Astrocyte of the hippocampus (primary cell): ENCODE measurements around the gene PBLD.
"Not testable (repeated sequence)": the region's sequence is repeated elsewhere in the genome, so short reads cannot be mapped to it uniquely, and the experiment has no call there.

Source experiments
- DNase-seq: peaks from one replicate; pipeline ENCODE4 v3.0.0; 2011; ENCODE audit warnings: low read depth, low spot score

The PBLD gene

DNA sequence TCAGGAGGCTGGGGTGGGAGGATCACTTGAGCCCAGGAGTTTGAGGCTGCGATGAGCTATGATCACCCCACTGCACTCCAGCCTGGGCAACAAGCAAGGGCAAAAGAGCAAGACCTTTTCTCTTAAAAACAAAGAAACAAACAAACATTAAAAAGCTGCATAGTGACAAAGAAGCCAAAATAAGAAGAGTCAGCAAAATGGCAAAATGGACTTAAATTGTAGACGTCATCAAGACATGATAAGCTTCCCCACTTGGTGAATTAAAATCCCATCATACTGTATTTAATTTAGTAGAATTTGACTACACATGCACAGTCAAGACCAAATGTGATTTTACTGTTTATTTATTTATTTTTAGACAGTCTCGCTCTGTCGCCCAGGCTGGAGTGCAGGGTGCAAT lies 52.0 kb downstream of the PBLD start:
- DNase-seq = no peak

GRCh38 chr10:68278906-68279753 lies 53.6 kb downstream of the PBLD start:
- DNase-seq = not testable (repeated sequence)

DNA sequence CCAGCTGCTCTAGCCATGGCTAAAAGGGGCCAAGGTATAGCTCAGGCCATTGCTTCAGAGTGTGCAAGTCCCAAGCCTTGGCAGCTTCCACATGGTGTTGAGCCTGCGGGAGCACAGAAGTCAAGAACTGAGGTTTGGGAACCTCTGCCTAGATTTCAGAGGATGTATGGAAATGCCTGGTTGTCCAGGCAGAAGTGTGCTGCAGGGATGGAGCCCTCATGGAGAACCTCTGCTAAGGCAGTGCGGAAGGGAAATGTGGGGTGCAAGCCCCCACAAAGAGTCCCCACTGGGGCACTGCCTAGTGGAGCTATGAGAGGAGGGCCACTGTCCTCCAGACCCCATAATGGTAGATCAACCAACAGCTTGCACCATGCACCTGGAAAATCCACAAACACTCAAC lies 54.9 kb downstream of the PBLD start:
- not testable (repeated sequence) for DNase-seq

DNA sequence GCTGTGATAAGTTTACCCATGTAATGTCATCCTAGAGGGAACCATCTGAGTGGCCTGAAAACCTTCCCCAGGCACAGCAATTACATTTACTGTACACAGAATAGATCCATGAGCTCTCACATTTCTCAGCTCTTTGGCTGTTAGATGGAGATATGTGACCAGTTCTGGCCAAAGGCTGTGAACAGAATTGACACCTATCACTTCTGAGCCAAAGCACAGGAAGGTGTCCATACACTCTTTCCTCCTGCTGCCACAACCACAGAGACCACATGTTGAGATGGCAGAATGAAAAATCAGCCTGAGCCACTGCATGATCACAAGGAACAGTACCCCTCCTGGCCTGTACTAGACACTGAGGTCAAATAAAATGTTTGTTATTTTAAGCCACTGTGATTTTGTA lies 56.5 kb downstream of the PBLD start:
- DNase-seq = no peak

- no peak for DNase-seq
Measured at GRCh38 chr10:68275600-68276126, 57.1 kb downstream of the PBLD start.

GRCh38 chr10:68272833-68273232 lies 59.9 kb downstream of the PBLD start:
- DNase-seq = no peak

DNA sequence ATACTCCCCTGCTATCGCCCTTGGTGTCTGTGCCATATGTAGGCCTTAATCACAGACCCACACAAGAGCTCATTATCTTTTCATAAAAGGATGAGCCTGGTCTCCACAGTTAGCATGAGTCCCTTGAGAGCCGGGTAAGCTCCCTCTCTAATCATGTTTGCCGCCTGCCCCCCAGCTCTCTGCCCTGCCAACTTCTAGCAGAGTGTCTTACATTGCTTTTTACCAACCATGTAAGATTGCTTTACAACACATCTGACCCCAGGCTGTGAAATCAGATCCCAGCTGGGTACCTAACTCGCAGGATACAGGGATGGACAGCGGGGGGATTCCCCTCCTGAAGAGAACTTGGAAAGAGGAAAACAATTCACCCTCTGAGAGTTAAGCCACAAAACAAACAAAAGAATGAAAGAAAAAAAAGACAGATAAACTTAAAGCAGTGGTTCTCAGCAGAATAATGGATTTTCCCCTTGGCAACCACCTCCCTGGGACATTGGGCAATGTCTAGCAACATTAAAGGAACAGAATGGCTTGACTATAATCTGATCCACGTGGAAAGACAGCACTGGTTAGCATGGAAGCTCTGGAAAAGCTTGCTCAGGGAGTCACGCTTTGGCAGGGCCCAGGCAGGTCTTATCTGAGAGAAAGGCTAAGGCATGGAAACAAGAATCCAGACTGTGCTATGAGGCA lies 61.4 kb downstream of the PBLD start:
- peak; percentile 61 for DNase-seq

DNA sequence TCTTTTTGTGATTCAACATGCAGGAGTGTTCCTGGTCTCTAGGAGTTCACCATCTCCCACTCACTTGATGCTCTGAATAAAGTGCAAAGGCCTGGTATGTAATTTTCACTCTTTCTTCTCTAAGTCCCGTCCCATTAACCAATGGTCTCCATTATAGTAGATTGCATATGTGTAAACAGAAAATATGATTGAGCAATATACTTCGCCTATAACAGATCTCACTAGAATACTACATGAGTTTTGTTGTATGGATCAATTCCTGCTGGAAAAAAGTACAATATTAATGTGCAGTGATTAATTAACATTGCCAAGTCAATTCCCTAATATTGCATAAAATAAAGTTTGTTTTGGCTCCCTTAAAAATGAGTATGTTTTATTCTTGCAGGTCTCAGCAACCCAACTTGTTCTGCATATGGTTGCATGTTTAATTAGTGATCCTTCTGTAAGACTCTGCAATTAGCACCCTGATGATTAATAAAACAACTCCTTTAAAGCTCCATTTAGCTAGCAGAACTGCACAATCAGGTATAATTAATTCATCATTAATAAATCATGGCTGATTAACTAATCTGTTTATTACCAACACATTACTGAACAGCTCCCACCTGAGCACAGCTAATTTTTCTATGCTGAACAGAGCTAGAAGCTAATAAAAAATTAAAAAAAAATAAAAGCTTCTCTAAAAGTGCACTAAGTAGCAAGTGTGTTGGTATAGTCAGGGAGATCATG lies 63.0 kb downstream of the PBLD start:
- no peak for DNase-seq

DNA sequence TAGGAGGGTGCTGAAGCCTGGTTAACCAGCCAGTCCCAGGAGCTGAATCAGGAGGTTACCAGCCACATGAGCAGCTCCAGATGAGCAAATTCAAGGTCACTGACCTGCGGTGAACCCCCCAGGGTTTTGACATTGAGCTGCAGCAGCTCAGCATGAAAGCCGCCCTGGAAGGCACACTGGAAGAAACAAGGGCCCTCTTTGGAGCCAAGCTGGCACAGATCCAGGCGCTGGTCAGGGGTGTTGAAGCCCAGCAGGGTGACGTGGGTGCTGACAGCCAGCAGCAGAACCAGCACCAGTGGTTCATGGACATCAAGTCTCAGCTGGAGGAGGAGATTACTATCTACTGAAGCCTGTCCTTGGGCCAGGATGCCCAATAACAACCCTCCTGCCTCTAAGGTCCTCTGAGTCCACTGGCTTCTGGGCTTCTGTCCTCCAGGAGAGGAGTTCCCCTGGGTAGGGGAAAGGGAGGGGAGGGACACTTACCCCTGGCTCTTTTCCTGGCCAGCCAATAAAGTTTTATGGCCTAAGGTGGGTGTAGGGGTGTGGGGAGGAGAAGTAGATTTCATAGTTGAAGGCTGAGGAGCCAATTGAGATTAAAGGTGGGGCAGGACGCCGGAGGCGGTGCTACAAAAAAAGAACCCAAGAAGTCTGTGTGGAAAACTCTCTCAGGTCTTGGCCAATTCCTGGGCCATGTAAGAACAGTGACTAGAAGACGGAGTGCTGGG lies 71.4 kb downstream of the PBLD start:
- no peak for DNase-seq

DNA sequence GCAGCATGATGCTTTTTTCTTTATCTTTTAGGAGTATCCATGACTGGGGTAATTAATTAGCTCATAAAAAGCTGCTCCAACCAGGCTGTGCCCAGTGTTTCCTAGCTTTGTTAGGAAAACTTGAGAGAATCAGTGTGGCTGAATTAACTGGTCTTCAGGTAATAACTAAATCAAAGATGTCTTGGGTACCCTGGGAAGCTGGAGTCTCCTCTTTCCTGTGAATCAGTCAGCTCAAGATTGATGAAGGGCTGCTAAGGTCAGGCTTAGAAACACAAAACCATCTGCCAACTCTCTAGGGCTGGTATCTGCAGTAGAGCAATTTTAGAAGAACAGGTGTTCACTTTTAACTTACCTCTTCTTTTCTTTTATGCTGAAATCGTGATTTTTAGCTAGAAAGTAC lies 79.4 kb downstream of the PBLD start:
- no peak for DNase-seq

- no peak for DNase-seq
Measured at GRCh38 chr10:68251625-68252495, 80.9 kb downstream of the PBLD start.

GRCh38 chr10:68251151-68251550 lies 81.6 kb downstream of the PBLD start:
- no peak for DNase-seq

- no peak for DNase-seq
Measured at GRCh38 chr10:68249297-68249696, 83.4 kb downstream of the PBLD start.

- DNase-seq = no peak
Measured at GRCh38 chr10:68247931-68248330, 84.8 kb downstream of the PBLD start.

- not testable (repeated sequence) for DNase-seq
Measured at GRCh38 chr10:68246397-68246796, 86.3 kb downstream of the PBLD start.

DNA sequence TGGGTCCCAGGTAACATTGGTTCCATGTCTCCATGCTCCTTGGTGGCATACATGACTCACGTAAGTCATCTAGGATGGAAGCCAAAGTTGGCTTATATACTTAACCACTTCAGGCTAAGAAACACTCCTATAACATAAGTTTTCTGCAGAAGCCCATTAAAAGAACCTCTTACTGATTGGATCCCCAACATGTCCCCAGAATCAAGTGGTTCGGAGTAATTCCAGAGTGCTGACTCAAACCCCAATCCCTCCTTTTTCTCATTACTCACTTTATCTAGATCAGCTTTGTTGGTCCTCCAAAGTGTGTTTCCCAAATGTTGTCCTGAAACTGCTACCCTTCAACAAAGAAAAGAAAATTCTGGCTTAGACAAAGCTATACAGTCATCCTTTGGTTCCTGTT lies 90.7 kb downstream of the PBLD start:
- no peak for DNase-seq

DNA sequence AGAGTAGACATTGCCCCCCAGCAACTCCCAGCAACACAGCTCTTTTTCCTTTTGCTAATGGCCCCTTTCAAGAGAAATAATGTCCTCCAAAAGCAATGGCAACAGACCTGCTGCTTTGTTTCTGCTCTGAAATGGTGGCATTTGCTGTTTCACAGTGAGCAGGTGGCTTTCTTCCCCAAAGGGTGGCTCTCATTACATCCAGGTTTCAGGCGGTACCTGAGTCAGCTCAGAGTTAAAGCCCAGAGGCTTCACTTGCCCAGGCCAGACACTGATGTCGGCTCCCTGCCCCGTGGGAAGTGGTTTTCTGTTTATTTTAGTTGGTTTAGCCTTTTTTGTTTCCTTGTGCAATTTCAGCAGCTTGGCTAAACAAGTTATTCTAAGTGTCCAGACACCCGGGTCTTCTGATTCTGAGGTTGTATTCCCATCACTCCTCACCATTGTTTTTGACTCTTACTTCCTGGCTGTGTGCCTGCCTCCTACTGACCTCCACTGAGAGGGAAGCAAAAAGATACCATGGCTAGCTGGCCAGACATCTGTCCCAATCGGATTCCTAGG lies 93.1 kb downstream of the PBLD start:
- peak; percentile 43 for DNase-seq

DNA sequence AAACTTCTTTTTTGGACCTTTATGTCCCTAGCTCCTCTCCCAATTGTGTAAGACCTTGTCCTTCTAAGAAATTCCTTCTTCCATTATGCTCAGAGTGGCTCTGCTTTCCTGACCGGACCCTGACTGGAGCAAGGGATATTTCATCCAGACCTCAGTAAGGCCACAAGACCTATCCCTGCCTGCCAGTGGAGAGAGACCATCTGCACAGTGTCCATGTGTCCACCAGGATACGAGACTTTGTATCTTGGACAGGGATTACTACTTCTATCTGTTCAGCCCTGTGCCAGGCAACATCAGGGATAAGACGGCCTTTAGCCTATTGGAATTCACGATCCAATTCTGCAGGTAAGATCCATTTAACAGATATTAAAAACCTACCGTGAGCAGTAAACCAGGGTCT lies 93.7 kb downstream of the PBLD start:
- DNase-seq = no peak

GRCh38 chr10:68238371-68238770 lies 94.4 kb downstream of the PBLD start:
- no peak for DNase-seq

DNA sequence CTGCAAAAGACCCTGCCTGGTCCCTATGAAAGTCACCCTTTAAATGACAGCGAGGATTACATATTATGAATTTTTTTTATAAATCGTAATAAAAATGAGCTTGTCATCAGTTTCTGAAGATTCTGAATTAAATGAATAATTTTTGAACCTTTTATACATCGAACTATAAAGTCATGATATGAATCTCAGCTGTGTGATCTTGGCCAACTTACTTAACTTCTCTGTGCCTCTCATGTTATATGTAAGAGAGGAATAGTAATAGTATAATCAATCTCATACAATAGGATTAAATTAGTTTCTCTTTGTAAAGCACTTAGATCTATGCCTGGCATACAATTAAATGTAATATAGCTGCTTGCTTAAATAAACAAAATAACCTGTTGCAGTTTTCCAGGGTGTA lies 95.6 kb downstream of the PBLD start:
- no peak for DNase-seq
